ENCODE measurements around the gene IPO7. TPM values are rescaled to one million over a fixed set of nuclear protein-coding genes. Genes with fewer than 3 reads are reported as not detected.

The IPO7 gene
- total RNA-seq, 1 donor from 2014 or later: 112 TPM

DNA sequence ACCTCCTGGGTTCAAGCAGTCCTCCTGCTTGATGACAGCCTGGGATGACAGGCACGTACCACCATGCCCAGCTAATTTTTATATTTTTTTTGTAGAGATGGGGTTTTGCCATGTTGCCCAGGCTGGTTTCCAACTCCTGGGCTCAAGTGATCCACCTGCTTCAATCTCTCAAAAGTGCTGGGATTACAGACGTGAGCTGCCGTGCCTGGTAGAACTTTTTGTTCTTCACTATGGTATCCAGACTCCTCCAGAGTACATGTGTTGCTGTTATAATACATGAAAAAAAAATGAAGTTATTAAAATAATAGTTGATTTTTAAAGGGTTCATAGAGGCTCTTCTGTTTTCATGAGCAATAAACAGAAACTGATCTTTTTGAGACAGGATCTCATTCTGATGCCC lies 105.9 kb downstream of the IPO7 start:
- no peak for DNase-seq (ENCODE audit: low read depth in 2 of 2)

GRCh38 chr11:9493492-9493891 lies 109.0 kb downstream of the IPO7 start:
- no peak for DNase-seq (ENCODE audit: low read depth in 2 of 2)

GRCh38 chr11:9494316-9494715 lies 109.9 kb downstream of the IPO7 start:
- no peak for DNase-seq (ENCODE audit: low read depth in 2 of 2)

- DNase-seq (ENCODE audit: low read depth in 2 of 2): peak in 1 of 2 donors; percentile 5
Measured at GRCh38 chr11:9495803-9496514, 111.5 kb downstream of the IPO7 start.

Other genes with a start within 250 kb of the IPO7 start
- gene DENND5A, start 119.3 kb upstream of the IPO7 start, total RNA-seq: 130 and 149 TPM in 2 replicates
- 38.9 and 50.1 TPM in 2 replicates for gene TMEM41B, start 70.1 kb upstream of the IPO7 start, total RNA-seq
- gene ZNF143, start 76.4 kb downstream of the IPO7 start, total RNA-seq: 27.6 and 29.5 TPM in 2 replicates
- 14.0 and 19.9 TPM in 2 replicates for gene WEE1, start 189.0 kb downstream of the IPO7 start, total RNA-seq